Smooth muscle cell (in vitro differentiated cells): ENCODE results near the gene TIMM13. TPM values are rescaled to one million over a fixed set of nuclear protein-coding genes. Genes with fewer than 3 reads are reported as not detected.
A peak's percentile ranks its signal among the peaks of the same experiment; 100 is the strongest.
"Not testable (repeated sequence)": the region's sequence is repeated elsewhere in the genome, so short reads cannot be mapped to it uniquely, and the experiment has no call there.

Experiments
- DNase-seq: peaks from one replicate; lab custom pipeline; 2025; ENCODE audit not compliant: unreplicated experiment; lab: John Stamatoyannopoulos, UW
- H2AFZ ChIP-seq: fragments of 200-600 bp; sonication (generic); 2 replicates; pipeline ENCODE4 v1.6.0; 2016; ENCODE audit warnings: antibody characterized with exemption, low read depth, mild to moderate bottlenecking
- H3F3A ChIP-seq: fragments of 200-600 bp; sonication (generic); 2 replicates; pipeline ENCODE4 v1.6.0; 2017; ENCODE audit warnings: antibody characterized with exemption, low read depth
- H3K27ac ChIP-seq: fragments of 200-600 bp; sonication (generic); 2 replicates; pipeline ENCODE4 v1.5.1; 2016; ENCODE audit warnings: low read depth, mild to moderate bottlenecking
- H3K27me3 ChIP-seq: fragments of 200-600 bp; sonication (generic); 2 replicates; pipeline ENCODE4 v1.6.1; 2016; ENCODE audit warnings: low read depth, mild to moderate bottlenecking
- H3K36me3 ChIP-seq: fragments of 200-600 bp; sonication (generic); 2 replicates; pipeline ENCODE4 v1.5.1; 2016; ENCODE audit warnings: low read depth
- H3K4me1 ChIP-seq: fragments of 200-600 bp; sonication (generic); 2 replicates; pipeline ENCODE4 v1.5.1; 2016; ENCODE audit warnings: low read depth
- H3K4me2 ChIP-seq: fragments of 200-600 bp; sonication (generic); 2 replicates; pipeline ENCODE4 v1.6.0; 2016; ENCODE audit warnings: mild to moderate bottlenecking
- H3K4me3 ChIP-seq: fragments of 200-600 bp; sonication (generic); 2 replicates; pipeline ENCODE4 v1.5.1; 2016; ENCODE audit warnings: mild to moderate bottlenecking
- H3K79me2 ChIP-seq: fragments of 200-600 bp; sonication (generic); 2 replicates; pipeline ENCODE4 v1.6.0; 2016; ENCODE audit warnings: low read depth, mild to moderate bottlenecking
- H3K9ac ChIP-seq: fragments of 200-600 bp; sonication (generic); 2 replicates; pipeline ENCODE4 v1.6.0; 2016; ENCODE audit warnings: low read depth
- H3K9me3 ChIP-seq: fragments of 200-600 bp; sonication (generic); replicated peaks from 2 replicates; pipeline ENCODE4 v1.5.1; 2016; ENCODE audit warnings: low read depth
- H4K20me1 ChIP-seq: fragments of 200-600 bp; sonication (generic); 2 replicates; pipeline ENCODE4 v1.6.0; 2016; ENCODE audit warnings: low read depth
- WGBS: methylation state at CpG from one replicate; pipeline ENCODE4 v1.1.7; 2016; ENCODE audit warnings: low lambda C conversion rate; 5-methylcytosine and 5-hydroxymethylcytosine counted together
- polyA plus RNA-seq: library from polyadenylated mRNA; unstranded; fragments of >200 nt; fragmentation: Nextera tagmentation; extraction: Ambion mirVana; gene quantifications from 2 replicates; pipeline ENCODE4 v1.2.1, GENCODE V29; 2016
- total RNA-seq: library from RNA; depleted of rRNA; stranded (reverse); fragments of >200 nt; gene quantifications from 2 replicates; pipeline ENCODE4 v1.2.3, GENCODE V29; 2014
- TF ChIP-seq, protein P1 (sequence below): fragments of 200-600 bp; sonication (generic); IDR thresholded peaks from 2 replicates; pipeline ENCODE4 v1.5.1; 2017; ENCODE audit warnings: borderline replicate concordance, mild to moderate bottlenecking, antibody characterized with exemption; ENCODE audit not compliant: insufficient read depth, poor library complexity, severe bottlenecking

The TIMM13 gene
- total and polyA plus RNA-seq, 2 experiments from 2014 or later: 20.0 to 107 TPM

DNA sequence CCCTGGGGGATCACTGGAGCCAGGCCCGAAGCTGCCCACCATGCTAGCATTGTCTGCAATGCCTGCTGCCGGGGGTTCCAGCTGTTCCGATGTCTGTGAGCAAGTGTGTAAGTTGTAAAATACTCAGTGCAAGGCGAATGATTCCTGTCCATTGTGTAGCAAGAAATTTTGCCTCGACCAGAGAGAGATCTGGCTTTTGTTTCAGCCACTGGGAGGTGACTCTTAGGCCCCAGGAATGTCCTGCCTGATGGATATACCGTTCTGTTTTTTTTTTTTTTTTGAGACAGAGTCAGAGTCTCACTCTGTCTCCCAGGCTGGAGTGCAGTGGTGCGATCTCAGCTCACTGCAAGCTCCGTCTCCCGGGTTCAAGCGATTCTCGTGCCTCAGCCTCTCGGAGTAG is 41.2 kb upstream of the TIMM13 start:
- no peak overlapping the region for H3K27ac ChIP-seq
- H3K4me2 ChIP-seq: no peak overlapping the region
- H3F3A ChIP-seq: peaks cover 1% of the 10 kb centered on the region
- 63% methylated on average over 11 of the region's 12 CpGs for WGBS
- no peak for DNase-seq
- TF ChIP-seq, protein P1, sequence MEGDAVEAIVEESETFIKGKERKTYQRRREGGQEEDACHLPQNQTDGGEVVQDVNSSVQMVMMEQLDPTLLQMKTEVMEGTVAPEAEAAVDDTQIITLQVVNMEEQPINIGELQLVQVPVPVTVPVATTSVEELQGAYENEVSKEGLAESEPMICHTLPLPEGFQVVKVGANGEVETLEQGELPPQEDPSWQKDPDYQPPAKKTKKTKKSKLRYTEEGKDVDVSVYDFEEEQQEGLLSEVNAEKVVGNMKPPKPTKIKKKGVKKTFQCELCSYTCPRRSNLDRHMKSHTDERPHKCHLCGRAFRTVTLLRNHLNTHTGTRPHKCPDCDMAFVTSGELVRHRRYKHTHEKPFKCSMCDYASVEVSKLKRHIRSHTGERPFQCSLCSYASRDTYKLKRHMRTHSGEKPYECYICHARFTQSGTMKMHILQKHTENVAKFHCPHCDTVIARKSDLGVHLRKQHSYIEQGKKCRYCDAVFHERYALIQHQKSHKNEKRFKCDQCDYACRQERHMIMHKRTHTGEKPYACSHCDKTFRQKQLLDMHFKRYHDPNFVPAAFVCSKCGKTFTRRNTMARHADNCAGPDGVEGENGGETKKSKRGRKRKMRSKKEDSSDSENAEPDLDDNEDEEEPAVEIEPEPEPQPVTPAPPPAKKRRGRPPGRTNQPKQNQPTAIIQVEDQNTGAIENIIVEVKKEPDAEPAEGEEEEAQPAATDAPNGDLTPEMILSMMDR: no peak
- H3K4me1 ChIP-seq: no peaks in the 10 kb centered on the region
- H2AFZ ChIP-seq: no peak overlapping the region
- H3K36me3 ChIP-seq: no peaks in the 10 kb centered on the region
- no peaks in the 10 kb centered on the region for H3K9me3 ChIP-seq
- H4K20me1 ChIP-seq: no peaks in the 10 kb centered on the region
- H3K9ac ChIP-seq: no peak overlapping the region
- no peaks in the 10 kb centered on the region for H3K79me2 ChIP-seq
- H3K4me3 ChIP-seq: no peak overlapping the region
- H3K27me3 ChIP-seq: no peaks in the 10 kb centered on the region

DNA sequence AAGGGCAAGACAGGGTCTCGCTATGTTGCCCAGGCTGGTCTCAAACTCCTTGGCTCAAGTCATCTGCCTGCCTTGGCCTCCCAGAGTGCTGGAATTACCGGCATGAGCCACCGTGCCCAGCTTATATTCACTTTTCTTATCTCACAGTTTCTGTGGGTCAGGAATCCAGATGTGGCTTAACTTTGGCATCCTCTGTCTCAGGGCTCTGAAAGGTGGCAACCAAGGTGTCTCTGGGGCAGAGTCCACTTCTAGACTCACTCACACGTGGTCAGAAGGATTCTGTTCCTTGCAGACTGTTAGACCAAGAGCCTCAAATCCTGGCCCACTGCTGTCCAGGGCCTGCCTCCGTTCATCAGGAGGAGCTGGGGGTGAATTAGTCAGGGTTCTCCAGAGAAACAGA is 37.0 kb upstream of the TIMM13 start:
- Histone ChIP-seq H3F3A (peaks cover 5% of the 10 kb centered on the region), H3K27ac (peak overlapping the region; percentile 19), H3K9ac (no peak overlapping the region), H2AFZ (no peak overlapping the region), H3K4me1 (no peaks in the 10 kb centered on the region), H3K27me3 (no peaks in the 10 kb centered on the region), H4K20me1 (no peaks in the 10 kb centered on the region), H3K79me2 (no peaks in the 10 kb centered on the region), H3K9me3 (no peaks in the 10 kb centered on the region), H3K36me3 (no peaks in the 10 kb centered on the region), H3K4me2 (no peak overlapping the region), H3K4me3 (no peak overlapping the region)
- TF ChIP-seq, protein P1: no peak
- DNase-seq: no peak
- WGBS: 73% methylated on average over 5 of the region's 5 CpGs

DNA sequence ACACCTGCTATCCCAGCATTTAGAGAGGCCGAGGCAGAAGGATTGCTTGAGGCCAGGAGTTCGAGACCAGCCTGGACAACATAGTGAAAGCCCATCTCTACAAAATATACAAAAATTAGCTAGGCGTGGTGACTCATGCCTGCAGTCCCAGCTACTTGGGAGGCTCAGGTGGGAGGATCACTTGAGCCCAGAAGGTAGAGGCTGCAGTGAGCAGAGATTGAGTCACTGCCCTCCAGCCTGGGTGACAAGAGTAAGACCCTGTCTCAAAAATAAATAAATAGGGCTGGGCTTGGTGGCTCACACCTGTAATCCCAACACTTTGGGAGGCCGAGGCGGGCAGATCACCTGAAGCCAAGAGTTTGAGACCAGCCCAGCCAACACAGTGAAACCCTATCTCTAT is 36.3 kb upstream of the TIMM13 start:
- H3K36me3 ChIP-seq, H3K27ac ChIP-seq: not testable (repeated sequence)

DNA sequence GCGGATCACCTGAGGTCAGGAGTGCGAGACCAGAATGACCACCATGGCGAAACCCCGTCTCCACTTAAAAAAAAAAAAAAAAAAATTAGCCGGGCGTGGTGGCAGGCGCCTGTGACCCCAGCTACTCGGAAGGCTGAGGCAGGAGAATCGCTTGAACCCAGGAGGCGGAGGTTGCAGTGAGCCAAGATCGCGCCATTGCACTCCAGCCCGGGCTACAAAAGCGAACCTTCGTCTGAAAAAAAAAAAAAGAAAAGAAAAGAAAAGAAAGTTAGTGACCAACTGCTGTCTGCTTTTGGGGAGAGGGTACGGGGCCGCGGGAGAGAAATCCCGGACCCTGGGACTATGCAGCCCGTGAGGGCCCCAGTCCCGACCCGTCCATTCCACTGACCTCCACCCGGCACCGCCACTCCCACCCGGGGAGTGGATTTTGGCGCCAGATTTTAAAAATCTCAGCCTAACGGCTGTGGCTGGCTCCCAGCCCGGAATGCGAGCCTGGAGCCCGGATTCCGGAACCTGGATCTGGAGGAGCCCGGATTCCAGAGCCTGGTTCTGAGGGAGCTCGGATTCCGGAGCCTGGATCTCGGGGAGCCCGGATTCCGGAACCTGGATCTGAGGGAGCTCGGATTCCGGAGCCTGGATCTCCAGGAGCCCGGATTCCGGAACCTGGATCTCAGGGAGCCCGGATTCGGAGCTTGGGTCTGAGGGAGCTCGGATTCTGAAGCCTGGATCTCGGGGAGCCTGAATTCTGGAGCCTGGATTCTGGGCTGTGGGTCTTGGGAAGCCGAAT is 35.4 kb upstream of the TIMM13 start:
- H4K20me1 ChIP-seq: no peaks in the 10 kb centered on the region
- H3K27ac ChIP-seq: no peak overlapping the region
- WGBS: 6% methylated on average over 45 of the region's 46 CpGs
- H3K4me1 ChIP-seq: no peaks in the 10 kb centered on the region
- no peak overlapping the region for H2AFZ ChIP-seq
- no peaks in the 10 kb centered on the region for H3K9me3 ChIP-seq
- peaks cover 2% of the 10 kb centered on the region for H3K79me2 ChIP-seq
- peak overlapping the region; percentile 61 for H3K4me3 ChIP-seq
- H3K9ac ChIP-seq: no peak overlapping the region
- peak; percentile 44 for DNase-seq
- H3K27me3 ChIP-seq: no peaks in the 10 kb centered on the region
- peaks cover 5% of the 10 kb centered on the region for H3F3A ChIP-seq
- H3K36me3 ChIP-seq: no peaks in the 10 kb centered on the region
- H3K4me2 ChIP-seq: peak overlapping the region; percentile 83
- TF ChIP-seq, protein P1: no peak

More for the DNA sequence above, 36.3 kb upstream of the TIMM13 start:
- H3K4me1 ChIP-seq, DNase-seq, H2AFZ ChIP-seq, H3K4me3 ChIP-seq, H3K9me3 ChIP-seq, H3K79me2 ChIP-seq, H3F3A ChIP-seq, H4K20me1 ChIP-seq, H3K27me3 ChIP-seq, H3K9ac ChIP-seq, H3K4me2 ChIP-seq: not testable (repeated sequence)
- WGBS: 94% methylated on average over 5 of the region's 5 CpGs
